Stimulated activated naive CD8-positive, alpha-beta T cell treated with anti-CD3 and anti-CD28 coated beads, Interleukin-15, Interleukin-2, amounts not matched to agents 100 ng/mL and 50 ng/mL, for 24 hours (primary cell): ENCODE results near the gene HSH2D.
"Not testable (repeated sequence)": the region's sequence is repeated elsewhere in the genome, so short reads cannot be mapped to it uniquely, and the experiment has no call there.

Experiments
- H3K27ac Mint-ChIP-seq: one replicate; pipeline ENCODE4 v1.8.0; 2021; ENCODE audit warnings: mild to moderate bottlenecking, mixed read lengths
- H3K27me3 Mint-ChIP-seq: one replicate; pipeline ENCODE4 v1.8.0; 2021; ENCODE audit warnings: mixed read lengths
- H3K36me3 Mint-ChIP-seq: one replicate; pipeline ENCODE4 v1.8.0; 2021; ENCODE audit warnings: low read depth, mixed read lengths
- H3K4me1 Mint-ChIP-seq: one replicate; pipeline ENCODE4 v1.8.0; 2021; ENCODE audit warnings: low read depth, mixed read lengths
- H3K4me3 Mint-ChIP-seq: one replicate; pipeline ENCODE4 v1.8.0; 2021; ENCODE audit warnings: mild to moderate bottlenecking, mixed read lengths
- H3K9me3 Mint-ChIP-seq: one replicate; pipeline ENCODE4 v1.8.0; 2021; ENCODE audit warnings: mixed read lengths

The HSH2D gene

GRCh38 chr19:16113727-16114126, 29.8 kb upstream of the HSH2D start:
- no peaks in the 10 kb centered on the region for H3K27me3 Mint-ChIP-seq
- H3K27ac Mint-ChIP-seq = peak overlapping the region; percentile 80
- peaks cover 62% of the 10 kb centered on the region for H3K4me1 Mint-ChIP-seq
- peaks cover 35% of the 10 kb centered on the region for H3K36me3 Mint-ChIP-seq
- no peaks in the 10 kb centered on the region for H3K9me3 Mint-ChIP-seq
- H3K4me3 Mint-ChIP-seq = peak overlapping the region; percentile 70

- Mint-ChIP-seq H3K9me3 (no peaks in the 10 kb centered on the region), H3K27ac (peak overlapping the region; percentile 60), H3K36me3 (peaks cover 50% of the 10 kb centered on the region), H3K27me3 (no peaks in the 10 kb centered on the region), H3K4me3 (peak overlapping the region; percentile 35), H3K4me1 (peaks cover 80% of the 10 kb centered on the region)
These were observed 28.0 kb upstream of the HSH2D start for GRCh38 chr19:16115301-16116039.

GRCh38 chr19:16116067-16116466, 27.4 kb upstream of the HSH2D start:
- Mint-ChIP-seq H3K36me3 (peaks cover 51% of the 10 kb centered on the region), H3K27me3 (no peaks in the 10 kb centered on the region), H3K4me1 (peaks cover 79% of the 10 kb centered on the region), H3K9me3 (no peaks in the 10 kb centered on the region), H3K27ac (peak overlapping the region; percentile 46), H3K4me3 (peak overlapping the region; percentile 35)

GRCh38 chr19:16117594-16118033, 25.9 kb upstream of the HSH2D start:
- Mint-ChIP-seq H3K4me1 (peaks cover 75% of the 10 kb centered on the region), H3K4me3 (peak overlapping the region; percentile 66), H3K36me3 (peaks cover 64% of the 10 kb centered on the region), H3K27ac (peak overlapping the region; percentile 94), H3K27me3 (no peaks in the 10 kb centered on the region), H3K9me3 (no peaks in the 10 kb centered on the region)

GRCh38 chr19:16118489-16119033, 24.9 kb upstream of the HSH2D start:
- peak overlapping the region; percentile 66 for H3K4me3 Mint-ChIP-seq
- H3K36me3 Mint-ChIP-seq = peaks cover 62% of the 10 kb centered on the region
- no peaks in the 10 kb centered on the region for H3K9me3 Mint-ChIP-seq
- no peaks in the 10 kb centered on the region for H3K27me3 Mint-ChIP-seq
- H3K4me1 Mint-ChIP-seq = peaks cover 68% of the 10 kb centered on the region
- peak overlapping the region; percentile 94 for H3K27ac Mint-ChIP-seq

- Mint-ChIP-seq H3K36me3 (peaks cover 61% of the 10 kb centered on the region), H3K4me1 (peaks cover 63% of the 10 kb centered on the region), H3K4me3 (peak overlapping the region; percentile 66), H3K27ac (peak overlapping the region; percentile 94)
- H3K9me3 Mint-ChIP-seq, H3K27me3 Mint-ChIP-seq: not testable (repeated sequence)
These were observed 24.2 kb upstream of the HSH2D start for GRCh38 chr19:16119075-16119857.

GRCh38 chr19:16121141-16121540, 22.3 kb upstream of the HSH2D start:
- H3K27me3 Mint-ChIP-seq = no peaks in the 10 kb centered on the region
- peaks cover 69% of the 10 kb centered on the region for H3K36me3 Mint-ChIP-seq
- no peak overlapping the region for H3K4me3 Mint-ChIP-seq
- peaks cover 47% of the 10 kb centered on the region for H3K4me1 Mint-ChIP-seq
- no peak overlapping the region for H3K27ac Mint-ChIP-seq
- no peaks in the 10 kb centered on the region for H3K9me3 Mint-ChIP-seq

- peaks cover 70% of the 10 kb centered on the region for H3K36me3 Mint-ChIP-seq
- no peaks in the 10 kb centered on the region for H3K9me3 Mint-ChIP-seq
- no peaks in the 10 kb centered on the region for H3K27me3 Mint-ChIP-seq
- H3K4me1 Mint-ChIP-seq = peaks cover 39% of the 10 kb centered on the region
- no peak overlapping the region for H3K27ac Mint-ChIP-seq
- no peak overlapping the region for H3K4me3 Mint-ChIP-seq
These were observed 21.5 kb upstream of the HSH2D start for GRCh38 chr19:16121967-16122366.

GRCh38 chr19:16124953-16125352, 18.5 kb upstream of the HSH2D start:
- H3K27ac Mint-ChIP-seq = no peak overlapping the region
- no peaks in the 10 kb centered on the region for H3K27me3 Mint-ChIP-seq
- peaks cover 63% of the 10 kb centered on the region for H3K36me3 Mint-ChIP-seq
- H3K9me3 Mint-ChIP-seq = no peaks in the 10 kb centered on the region
- no peak overlapping the region for H3K4me3 Mint-ChIP-seq
- H3K4me1 Mint-ChIP-seq = peaks cover 9% of the 10 kb centered on the region

GRCh38 chr19:16125737-16126495, 17.6 kb upstream of the HSH2D start:
- Mint-ChIP-seq H3K27ac (no peak overlapping the region), H3K27me3 (no peaks in the 10 kb centered on the region), H3K36me3 (peaks cover 70% of the 10 kb centered on the region), H3K4me1 (peaks cover 3% of the 10 kb centered on the region), H3K4me3 (no peak overlapping the region), H3K9me3 (no peaks in the 10 kb centered on the region)

- Mint-ChIP-seq H3K27me3 (no peaks in the 10 kb centered on the region), H3K4me3 (no peak overlapping the region), H3K27ac (no peak overlapping the region), H3K36me3 (peaks cover 70% of the 10 kb centered on the region), H3K9me3 (peaks cover 10% of the 10 kb centered on the region), H3K4me1 (peaks cover 3% of the 10 kb centered on the region)
These were observed 16.4 kb upstream of the HSH2D start for GRCh38 chr19:16127080-16127479.

- H3K4me3 Mint-ChIP-seq = no peak overlapping the region
- peaks cover 10% of the 10 kb centered on the region for H3K9me3 Mint-ChIP-seq
- H3K27me3 Mint-ChIP-seq = no peaks in the 10 kb centered on the region
- peaks cover 72% of the 10 kb centered on the region for H3K36me3 Mint-ChIP-seq
- H3K4me1 Mint-ChIP-seq = peaks cover 3% of the 10 kb centered on the region
- H3K27ac Mint-ChIP-seq = no peak overlapping the region
These were observed 15.6 kb upstream of the HSH2D start for GRCh38 chr19:16127776-16128371.

GRCh38 chr19:16131648-16132047, 11.8 kb upstream of the HSH2D start:
- peak overlapping the region; percentile 36 for H3K27ac Mint-ChIP-seq
- no peaks in the 10 kb centered on the region for H3K27me3 Mint-ChIP-seq
- peaks cover 74% of the 10 kb centered on the region for H3K36me3 Mint-ChIP-seq
- no peak overlapping the region for H3K4me3 Mint-ChIP-seq
- H3K9me3 Mint-ChIP-seq = peaks cover 10% of the 10 kb centered on the region
- peaks cover 15% of the 10 kb centered on the region for H3K4me1 Mint-ChIP-seq

GRCh38 chr19:16133818-16134217, 9.7 kb upstream of the HSH2D start:
- H3K9me3 Mint-ChIP-seq = peaks cover 10% of the 10 kb centered on the region
- H3K27ac Mint-ChIP-seq = no peak overlapping the region
- H3K4me3 Mint-ChIP-seq = no peak overlapping the region
- H3K4me1 Mint-ChIP-seq = peaks cover 19% of the 10 kb centered on the region
- H3K27me3 Mint-ChIP-seq = no peaks in the 10 kb centered on the region
- H3K36me3 Mint-ChIP-seq = peaks cover 63% of the 10 kb centered on the region
